ENCODE measurements around the gene KIAA0232. TPM values are rescaled to one million over a fixed set of nuclear protein-coding genes. Genes with fewer than 3 reads are reported as not detected.

Gene KIAA0232
- total and polyA plus RNA-seq, 2 of the 8 experiments (the other 6 are each of a cell fraction or from before 2014, with no cell fraction given): 5.6 to 23.3 TPM

DNA sequence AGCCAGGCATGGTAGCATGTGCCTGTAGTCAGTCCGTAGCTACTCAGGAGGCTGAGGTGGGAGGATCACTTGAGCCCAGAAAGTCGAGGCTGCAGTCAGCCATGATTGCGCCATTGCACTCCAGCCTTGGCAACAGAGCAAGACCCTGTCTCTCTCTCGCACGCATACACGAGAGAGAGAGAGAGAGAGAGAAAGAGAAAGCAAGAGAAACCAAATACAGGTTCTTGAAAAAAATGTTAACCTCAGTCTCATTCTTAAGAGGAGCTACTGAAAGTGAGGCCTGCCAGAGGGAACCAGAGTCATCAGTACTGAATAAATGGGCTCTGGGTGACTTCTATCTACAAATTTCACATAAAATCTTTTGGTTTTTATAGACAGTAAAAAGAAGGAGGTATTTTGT is 42.9 kb downstream of the KIAA0232 start:
- Histone ChIP-seq H3K14ac (ENCODE audit: insufficient read length) (no peak overlapping the region), H2BK15ac (ENCODE audit: low read length) (no peak overlapping the region), H3K4me3 (ENCODE audit: extremely low read depth in 1 of 4, insufficient read depth in 2 of 4, low read depth in 3 of 4, low read length in 4 of 4) (no peak overlapping the region), H4K91ac (replicated peaks; ENCODE audit: insufficient read length, low read length) (no peak overlapping the region), H3K56ac (replicated peaks; ENCODE audit: insufficient read length, low read depth, low read length) (no peak overlapping the region), H3K4ac (replicated peaks; ENCODE audit: insufficient read length, low read depth, low read length) (no peak overlapping the region), H2BK20ac (ENCODE audit: low read length) (no peak overlapping the region), H3K23me2 (ENCODE audit: low read depth, low read length) (no peaks in the 10 kb centered on the region), H3K36me3 (ENCODE audit: control insufficient read depth in 2 of 4, insufficient read depth in 4 of 4, low read length in 3 of 4) (peaks cover 0 to 22% (median 11%) of the 10 kb centered on the region in 4 experiments; a peak in 5 of 8 replicates), H2AFZ (ENCODE audit: low read length) (no peak overlapping the region), H3K4me1 (replicated peaks in 1 of 4; ENCODE audit: control insufficient read depth in 3 of 4, insufficient read depth in 4 of 4, low read length in 3 of 4) (no peaks in the 10 kb centered on the region), H2BK5ac (ENCODE audit: low read depth, low read length) (no peak overlapping the region), H3K4me2 (ENCODE audit: insufficient read depth in 1 of 2, low read depth in 2 of 2, low read length in 2 of 2) (no peak overlapping the region), H4K5ac (ENCODE audit: insufficient read length, low read depth, low read length) (no peak overlapping the region), H3K9ac (replicated peaks in 1 of 4; ENCODE audit: extremely low read depth in 1 of 4, low read depth in 3 of 4, low read length in 3 of 4) (no peak overlapping the region), H2BK12ac (ENCODE audit: low read depth, low read length) (no peak overlapping the region), H3K27ac (ENCODE audit: low read depth, low read length) (no peak overlapping the region), H3K9me3 (ENCODE audit: insufficient read depth in 2 of 2, low read depth in 1 of 2, low read length in 1 of 2) (peaks cover 0 to 4% of the 10 kb centered on the region in 2 experiments; a peak in 1 of 4 replicates), H3K27me3 (replicated peaks in 1 of 4; ENCODE audit: control insufficient read depth in 3 of 4, extremely low read depth in 1 of 4, insufficient read depth in 3 of 4, low read length in 3 of 4) (no peaks in the 10 kb centered on the region), H3K79me2 (ENCODE audit: control insufficient read depth in 1 of 2, insufficient read depth in 2 of 2, low read length in 2 of 2) (peaks cover 0 to 25% of the 10 kb centered on the region in 2 experiments; a peak in 2 of 4 replicates), H2AK5ac (ENCODE audit: low read depth, low read length) (no peak overlapping the region), H3K79me1 (ENCODE audit: low read depth, low read length) (no peaks in the 10 kb centered on the region; the same call in none of the 2 replicates), H4K8ac (ENCODE audit: extremely low read depth, insufficient read depth, low read length) (no peak overlapping the region), H2BK120ac (replicated peaks; ENCODE audit: low read depth, low read length) (no peak overlapping the region), H3K18ac (ENCODE audit: extremely low read depth, low read length) (no peak overlapping the region), H3K23ac (ENCODE audit: insufficient read length) (no peak overlapping the region), H4K20me1 (replicated peaks in 1 of 2; ENCODE audit: control insufficient read depth in 1 of 2, insufficient read depth in 2 of 2, low read length in 2 of 2) (peaks cover 0 to 4% of the 10 kb centered on the region in 2 experiments)
- POLR2A ChIA-PET (ENCODE audit: partially characterized antibody): no interaction called here
- TF ChIP-seq HDAC6 (IDR thresholded peaks at IDR 0.05; ENCODE audit: low read depth, low read length) (no peak), SAP30 (IDR thresholded peaks at IDR 0.05; ENCODE audit: insufficient read depth, insufficient replicate concordance, low read length) (no peak), RXRA (IDR thresholded peaks at IDR 0.05; ENCODE audit: insufficient read depth, low read depth, low read length) (no peak), SP1 (IDR thresholded peaks at IDR 0.05; ENCODE audit: low read depth, low read length) (no peak), CHD1 (IDR thresholded peaks at IDR 0.05; ENCODE audit: low read depth, low read length) (no peak), EGR1 (IDR thresholded peaks at IDR 0.05; ENCODE audit: borderline replicate concordance, low read depth, low read length) (no peak), NRF1 (IDR thresholded peaks at IDR 0.05; ENCODE audit: low read depth, low read length) (no peak)
- CTCF ChIA-PET (ENCODE audit: partially characterized antibody): interaction anchor here (0.7 to 1.1 kb wide), 2 partner anchors 20 to 105 kb away, joined by 3 read pairs; no protein-coding TSS in a partner anchor
- no peak for FAIRE-seq
- DNase-seq (ENCODE audit: low read depth in 1 of 2, low spot score in 2 of 2): no peak
- 84% methylated on average over 6 of the region's 6 CpGs; no CpG with 5 or more reads in 1 of the 2 experiments for WGBS, 2 experiments (ENCODE audit: extremely low coverage in 1 of 2, insufficient coverage in 1 of 2, insufficient read length in 1 of 2, insufficient replicate concordance in 2 of 2, low coverage in 1 of 2, low lambda C conversion rate in 2 of 2, missing lambda C conversion rate in 1 of 2)

Measured in H1 (cell line).